ENCODE measurements around the gene PRKCD.

Gene PRKCD

DNA sequence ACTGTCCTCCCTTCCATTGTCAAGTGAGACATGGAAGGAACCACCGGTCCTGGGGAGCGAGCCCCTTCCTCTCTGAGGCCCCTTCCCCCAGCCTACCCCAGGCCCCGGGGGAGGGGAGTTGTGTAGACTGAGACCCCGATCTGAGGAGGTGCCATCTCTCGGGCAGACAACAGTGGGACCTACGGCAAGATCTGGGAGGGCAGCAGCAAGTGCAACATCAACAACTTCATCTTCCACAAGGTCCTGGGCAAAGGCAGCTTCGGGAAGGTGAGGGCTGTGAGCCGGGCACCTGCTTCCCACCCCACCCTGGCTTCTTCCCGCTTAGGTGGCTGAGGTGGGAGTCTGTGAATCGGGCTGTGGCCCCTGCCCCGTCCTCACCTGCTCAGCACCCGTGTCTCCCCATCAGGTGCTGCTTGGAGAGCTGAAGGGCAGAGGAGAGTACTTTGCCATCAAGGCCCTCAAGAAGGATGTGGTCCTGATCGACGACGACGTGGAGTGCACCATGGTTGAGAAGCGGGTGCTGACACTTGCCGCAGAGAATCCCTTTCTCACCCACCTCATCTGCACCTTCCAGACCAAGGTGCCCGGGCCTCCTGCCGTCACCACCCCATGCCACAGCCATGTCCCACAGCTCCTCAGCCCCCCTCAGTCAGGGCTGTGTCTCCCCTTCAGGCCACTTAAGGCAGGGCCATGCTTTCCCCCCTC, 24.9 kb downstream of the PRKCD start:
- H3K4me3 ChIP-seq (ENCODE audit: low read depth, low read length) = no peak overlapping the region
- TF ChIP-seq, protein P1, sequence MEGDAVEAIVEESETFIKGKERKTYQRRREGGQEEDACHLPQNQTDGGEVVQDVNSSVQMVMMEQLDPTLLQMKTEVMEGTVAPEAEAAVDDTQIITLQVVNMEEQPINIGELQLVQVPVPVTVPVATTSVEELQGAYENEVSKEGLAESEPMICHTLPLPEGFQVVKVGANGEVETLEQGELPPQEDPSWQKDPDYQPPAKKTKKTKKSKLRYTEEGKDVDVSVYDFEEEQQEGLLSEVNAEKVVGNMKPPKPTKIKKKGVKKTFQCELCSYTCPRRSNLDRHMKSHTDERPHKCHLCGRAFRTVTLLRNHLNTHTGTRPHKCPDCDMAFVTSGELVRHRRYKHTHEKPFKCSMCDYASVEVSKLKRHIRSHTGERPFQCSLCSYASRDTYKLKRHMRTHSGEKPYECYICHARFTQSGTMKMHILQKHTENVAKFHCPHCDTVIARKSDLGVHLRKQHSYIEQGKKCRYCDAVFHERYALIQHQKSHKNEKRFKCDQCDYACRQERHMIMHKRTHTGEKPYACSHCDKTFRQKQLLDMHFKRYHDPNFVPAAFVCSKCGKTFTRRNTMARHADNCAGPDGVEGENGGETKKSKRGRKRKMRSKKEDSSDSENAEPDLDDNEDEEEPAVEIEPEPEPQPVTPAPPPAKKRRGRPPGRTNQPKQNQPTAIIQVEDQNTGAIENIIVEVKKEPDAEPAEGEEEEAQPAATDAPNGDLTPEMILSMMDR (IDR thresholded peaks at IDR 0.05; ENCODE audit: control insufficient read depth, extremely low read depth, insufficient read depth) = no peak
- no peak for DNase-seq (ENCODE audit: low read depth)

DNA sequence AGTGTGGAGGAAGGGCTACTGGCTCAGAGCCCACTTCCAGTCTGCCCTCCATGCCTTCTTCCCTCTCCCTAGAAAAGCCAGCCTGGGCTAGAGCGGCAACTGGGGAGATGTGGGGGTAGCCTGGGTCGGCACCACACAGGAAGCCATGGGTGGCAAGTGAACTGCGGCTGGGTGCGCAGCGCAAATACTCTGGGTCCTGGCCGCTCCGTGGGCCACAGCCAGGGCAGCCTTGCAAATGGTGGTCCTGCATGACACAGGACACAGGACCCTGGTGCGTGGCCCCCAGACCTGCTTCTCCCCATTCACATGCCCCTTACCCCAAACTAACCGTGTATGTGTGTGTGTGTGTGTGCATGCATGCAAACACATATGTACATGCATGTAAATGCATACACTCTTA, 25.7 kb downstream of the PRKCD start:
- TF ChIP-seq, protein P1 (IDR thresholded peaks at IDR 0.05; ENCODE audit: control insufficient read depth, extremely low read depth, insufficient read depth) = no peak
- no peak overlapping the region for H3K4me3 ChIP-seq (ENCODE audit: low read depth, low read length)
- DNase-seq (ENCODE audit: low read depth) = no peak

DNA sequence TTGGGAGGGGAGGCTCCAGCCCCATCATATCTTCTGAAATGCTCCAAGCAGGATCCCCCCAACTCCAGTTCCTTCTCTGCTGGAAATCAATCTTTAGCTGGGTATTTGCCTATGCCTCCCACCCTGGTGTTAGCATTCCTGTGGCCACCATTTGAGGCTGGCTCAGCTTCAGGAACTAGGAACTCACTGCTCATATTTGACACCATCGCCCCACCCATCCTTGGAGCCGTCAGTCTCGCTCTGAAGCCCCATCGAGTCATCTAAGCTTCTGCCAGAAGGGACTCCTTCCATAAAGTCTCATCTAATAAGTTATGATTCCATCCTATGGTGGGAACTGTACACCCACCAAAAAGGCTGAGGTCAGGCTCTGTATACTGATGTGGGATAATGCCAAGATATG, 26.4 kb downstream of the PRKCD start:
- H3K4me3 ChIP-seq (ENCODE audit: low read depth, low read length) = no peak overlapping the region
- TF ChIP-seq, protein P1 (IDR thresholded peaks at IDR 0.05; ENCODE audit: control insufficient read depth, extremely low read depth, insufficient read depth) = no peak
- DNase-seq (ENCODE audit: low read depth) = no peak

DNA sequence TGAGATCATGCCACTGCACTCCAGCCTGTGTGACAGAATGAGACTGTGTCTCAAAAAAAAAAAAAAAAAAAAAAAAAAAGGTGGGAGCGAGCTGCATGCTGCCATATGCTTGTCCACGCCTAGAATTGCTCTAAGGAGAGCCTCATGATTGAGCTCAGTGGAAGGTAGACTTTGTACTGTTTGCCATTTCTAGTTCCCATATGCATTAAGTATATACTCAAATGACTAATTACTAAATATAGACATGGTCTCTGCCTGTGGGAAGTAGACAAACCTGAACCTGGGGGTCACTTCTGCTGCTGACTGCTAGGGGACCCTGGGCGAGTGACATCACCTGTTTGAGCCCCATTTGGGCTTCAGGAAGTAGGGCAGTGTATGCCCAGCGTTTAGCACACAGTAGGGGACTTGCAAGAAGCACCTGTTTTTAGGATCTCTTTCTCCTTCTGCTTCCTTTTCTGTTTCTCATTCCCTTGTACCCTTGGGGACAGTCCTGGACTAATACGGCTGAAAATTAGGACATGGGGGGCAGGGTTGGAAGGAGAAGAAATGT, 27.2 kb downstream of the PRKCD start:
- TF ChIP-seq, protein P1 (IDR thresholded peaks at IDR 0.05; ENCODE audit: control insufficient read depth, extremely low read depth, insufficient read depth) = no peak

DNA sequence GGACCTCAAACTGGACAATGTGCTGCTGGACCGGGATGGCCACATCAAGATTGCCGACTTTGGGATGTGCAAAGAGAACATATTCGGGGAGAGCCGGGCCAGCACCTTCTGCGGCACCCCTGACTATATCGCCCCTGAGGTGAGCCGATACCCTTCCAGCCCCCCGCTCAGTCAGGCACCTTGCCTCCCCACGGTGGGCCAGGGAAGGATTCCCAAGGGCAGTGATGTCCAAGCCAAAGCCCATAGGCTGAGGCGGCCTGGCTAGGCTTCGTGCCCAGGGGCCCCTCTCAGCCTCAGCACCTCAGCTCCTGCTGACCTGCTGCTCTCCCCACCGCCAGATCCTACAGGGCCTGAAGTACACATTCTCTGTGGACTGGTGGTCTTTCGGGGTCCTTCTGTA, 27.7 kb downstream of the PRKCD start:
- DNase-seq (ENCODE audit: low read depth) = no peak
- H3K4me3 ChIP-seq (ENCODE audit: low read depth, low read length) = no peak overlapping the region
- TF ChIP-seq, protein P1 (IDR thresholded peaks at IDR 0.05; ENCODE audit: control insufficient read depth, extremely low read depth, insufficient read depth) = no peak

More for the DNA sequence above, 27.2 kb downstream of the PRKCD start:
- no peak overlapping the region for H3K4me3 ChIP-seq (ENCODE audit: low read depth, low read length)
- no peak for DNase-seq (ENCODE audit: low read depth)

DNA sequence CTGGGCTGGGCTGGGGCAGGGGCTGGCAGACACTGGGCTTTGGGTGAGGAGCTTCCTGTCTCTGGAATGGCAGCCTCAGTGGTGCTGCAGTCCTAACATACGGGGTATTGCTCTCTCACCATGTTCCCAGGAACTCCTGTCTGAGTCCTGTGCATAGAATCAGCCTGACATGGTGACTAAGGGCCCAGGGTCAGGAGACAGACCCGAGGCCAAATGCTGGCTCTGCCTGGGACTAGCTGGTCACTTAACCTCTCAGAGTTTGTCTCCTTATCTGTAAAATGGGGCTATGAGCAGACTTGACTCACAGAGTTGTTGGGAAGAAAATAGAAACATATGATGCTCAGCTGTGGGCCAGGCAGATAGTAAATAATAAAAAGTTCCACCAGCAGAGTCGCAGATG, 28.3 kb downstream of the PRKCD start:
- no peak for DNase-seq (ENCODE audit: low read depth)
- TF ChIP-seq, protein P1 (IDR thresholded peaks at IDR 0.05; ENCODE audit: control insufficient read depth, extremely low read depth, insufficient read depth) = no peak
- no peak overlapping the region for H3K4me3 ChIP-seq (ENCODE audit: low read depth, low read length)

DNA sequence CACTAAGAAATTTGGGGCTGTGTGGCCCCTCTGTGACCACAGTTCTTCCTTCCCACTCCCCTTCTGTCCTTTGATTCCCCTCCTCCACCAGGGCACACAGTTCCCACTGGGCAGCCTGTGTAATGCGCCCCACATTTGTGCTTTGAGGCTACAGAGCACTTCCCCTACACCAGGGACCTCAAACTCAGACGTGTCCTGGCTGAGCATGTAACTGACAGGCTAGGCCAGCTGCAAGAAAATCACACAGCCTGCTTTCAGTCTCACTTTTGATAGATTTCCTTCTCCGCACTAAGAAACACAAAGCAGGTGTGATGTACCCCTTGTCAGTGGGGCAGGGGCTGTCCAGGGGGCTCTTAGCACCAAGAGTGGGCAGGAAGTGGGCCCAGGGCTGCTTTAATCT, 29.6 kb downstream of the PRKCD start:
- TF ChIP-seq, protein P1 (IDR thresholded peaks at IDR 0.05; ENCODE audit: control insufficient read depth, extremely low read depth, insufficient read depth) = no peak
- no peak overlapping the region for H3K4me3 ChIP-seq (ENCODE audit: low read depth, low read length)
- DNase-seq (ENCODE audit: low read depth) = no peak
